Sciatic nerve (tissue), 2 donors: ENCODE measurements around the gene HM13. TPM values are rescaled to one million over a fixed set of nuclear protein-coding genes. Genes with fewer than 3 reads are reported as not detected.
"Not testable (repeated sequence)": the region's sequence is repeated elsewhere in the genome, so short reads cannot be mapped to it uniquely, and the experiment has no call there.

ENCODE experiments used
- ATAC-seq: fragments of 200-7000 bp; cut with Tn5 transposase; one replicate; pipeline ENCODE4 v1.9.1; 2020; ENCODE audit warnings: mild to moderate bottlenecking, moderate library complexity
- DNase-seq: peaks from one replicate; pipeline ENCODE4 v3.0.0-alpha.2; 2020; ENCODE audit warnings: low spot score
- intact Hi-C: fragments of 100-400 bp; cut with DNase I; formaldehyde crosslinking; loops from one replicate; pipeline ENCODE4 v1.14.2; 2022
- total RNA-seq: library from RNA; stranded (reverse); fragmentation: NEBNext Ultra II Directional; extraction: Animal tissue kit (Norgen Biotek cat#: 25700); gene quantifications from one replicate; pipeline ENCODE4 v1.2.1, GENCODE V29; 2021
- donor health status: DM: no; HTN: no; CAD: no.
- donor health status: DM: no; HTN: no; CAD: no.

Gene HM13
- total RNA-seq, 1 donor from 2014 or later, result 106 TPM

GRCh38 chr20:31497838-31498540, 16.3 kb upstream of the HM13 start:
- DNase-seq, result no peak
- ATAC-seq, result no peak
- intact Hi-C loops, result no loop called here

GRCh38 chr20:31500527-31500926, 13.7 kb upstream of the HM13 start:
- no peak for ATAC-seq
- no peak for DNase-seq
- intact Hi-C loops, result no loop called here

- ATAC-seq, result peak; percentile 98
- intact Hi-C loops, result loop anchor here (1.0 kb wide), 1 partner anchor 43 kb away; no protein-coding TSS in a partner anchor
- peak; percentile 94 for DNase-seq
These were observed 11.2 kb upstream of the HM13 start for GRCh38 chr20:31502884-31503673.

- intact Hi-C loops, result no loop called here
- ATAC-seq, result no peak
- no peak for DNase-seq
These were observed 8.3 kb upstream of the HM13 start for GRCh38 chr20:31505903-31506302.

GRCh38 chr20:31508517-31509244, 5.6 kb upstream of the HM13 start:
- ATAC-seq (no peak), DNase-seq (no peak)
- intact Hi-C loops, result no loop called here

GRCh38 chr20:31515072-31515774, 981 bp downstream of the HM13 start:
- DNase-seq (no peak), ATAC-seq (no peak)
- intact Hi-C loops, result no loop called here

GRCh38 chr20:31515775-31516107, 1.5 kb downstream of the HM13 start:
- no peak for ATAC-seq
- intact Hi-C loops, result no loop called here
- DNase-seq, result no peak

GRCh38 chr20:31516166-31516565, 1.9 kb downstream of the HM13 start:
- no peak for ATAC-seq
- intact Hi-C loops, result no loop called here
- no peak for DNase-seq

GRCh38 chr20:31516651-31517050, 2.4 kb downstream of the HM13 start:
- intact Hi-C loops, result no loop called here
- ATAC-seq (no peak), DNase-seq (no peak)

GRCh38 chr20:31517373-31517772, 3.1 kb downstream of the HM13 start:
- ATAC-seq (no peak), DNase-seq (no peak)
- intact Hi-C loops, result no loop called here

- ATAC-seq, intact Hi-C loops, DNase-seq: not testable (repeated sequence)
These were observed 7.0 kb downstream of the HM13 start for GRCh38 chr20:31521267-31521666.

GRCh38 chr20:31522731-31523130, 8.5 kb downstream of the HM13 start:
- ATAC-seq, result peak; percentile 43
- intact Hi-C loops, result no loop called here
- no peak for DNase-seq

- intact Hi-C loops, result no loop called here
- DNase-seq (no peak), ATAC-seq (peak; percentile 79)
These were observed 9.4 kb downstream of the HM13 start for GRCh38 chr20:31523361-31524283.

GRCh38 chr20:31527266-31527665, 13.0 kb downstream of the HM13 start:
- intact Hi-C loops, result no loop called here
- ATAC-seq (no peak), DNase-seq (no peak)

- intact Hi-C loops, result no loop called here
- ATAC-seq, result no peak
- no peak for DNase-seq
These were observed 21.1 kb downstream of the HM13 start for GRCh38 chr20:31535298-31535697.

GRCh38 chr20:31536575-31536974, 22.3 kb downstream of the HM13 start:
- DNase-seq (no peak), ATAC-seq (no peak)
- intact Hi-C loops, result no loop called here

GRCh38 chr20:31537116-31537871, 23.1 kb downstream of the HM13 start:
- DNase-seq, result no peak
- intact Hi-C loops, result no loop called here
- ATAC-seq, result peak; percentile 32

- intact Hi-C loops, result no loop called here
- DNase-seq (no peak), ATAC-seq (no peak)
These were observed 23.6 kb downstream of the HM13 start for GRCh38 chr20:31537890-31538289.
